CD4-positive, alpha-beta memory T cell (primary cell): ENCODE measurements around the gene BTN3A1. TPM values are rescaled to one million over a fixed set of nuclear protein-coding genes. Genes with fewer than 3 reads are reported as not detected.
"Not testable (repeated sequence)": the region's sequence is repeated elsewhere in the genome, so short reads cannot be mapped to it uniquely, and the experiment has no call there.

Experiments used
- CTCF ChIA-PET: fragments of 350-600 bp; sonication (Branson Sonifier 250); formaldehyde crosslinking; loops from one replicate; lab custom pipeline; 2021; ENCODE audit warnings: inconsistent platforms; ENCODE audit not compliant: partially characterized antibody; lab: Charles Lee
- POLR2A ChIA-PET: fragments of 350-600 bp; sonication (Branson Sonifier 250); formaldehyde crosslinking; loops from one replicate; lab custom pipeline; 2021; ENCODE audit not compliant: partially characterized antibody; lab: Charles Lee
- DNase-seq, 5 donors: peaks; one replicate each; pipeline versions ENCODE4 v3.0.0 to v3.0.0-alpha.2; 2020 to 2022; ENCODE audit warnings: mixed read lengths in 1 of 5
- H3K27ac ChIP-seq: one replicate; pipeline ENCODE4 v1.7.0; 2013; ENCODE audit warnings: low read depth, low read length
- H3K27me3 ChIP-seq: 2 replicates; pipeline ENCODE4 v1.7.0; 2013; ENCODE audit warnings: mild to moderate bottlenecking, low read length, moderate library complexity; ENCODE audit not compliant: insufficient read depth
- H3K36me3 ChIP-seq: 2 replicates; pipeline ENCODE4 v1.7.0; 2013; ENCODE audit warnings: mild to moderate bottlenecking, low read length, moderate library complexity; ENCODE audit not compliant: insufficient read depth
- H3K4me1 ChIP-seq: 2 replicates; pipeline ENCODE4 v1.7.0; 2013; ENCODE audit warnings: mild to moderate bottlenecking, low read length, moderate library complexity; ENCODE audit not compliant: insufficient read depth
- H3K4me3 ChIP-seq, 2 donors: one replicate each; pipeline ENCODE4 v1.7.0; 2013; ENCODE audit warnings: low read length in 2 of 2, mild to moderate bottlenecking in 1 of 2
- H3K9me3 ChIP-seq, 2 donors: one replicate each; pipeline ENCODE4 v1.7.0; 2013; ENCODE audit warnings: low read length in 2 of 2, control low read depth in 1 of 2; ENCODE audit not compliant: control insufficient read depth in 1 of 2
- H3K27ac Mint-ChIP-seq, 7 donors: one replicate each; pipeline ENCODE4 v1.8.0; 2020 to 2021; ENCODE audit warnings: mixed read lengths in 7 of 7, mild to moderate bottlenecking in 6 of 7, inconsistent platforms in 3 of 7, moderate library complexity in 3 of 7
- H3K27me3 Mint-ChIP-seq, 2 donors: one replicate each; pipeline ENCODE4 v1.8.0; 2020 to 2021; ENCODE audit warnings: mixed read lengths in 2 of 2
- H3K36me3 Mint-ChIP-seq, 2 donors: one replicate each; pipeline ENCODE4 v1.8.0; 2020 to 2021; ENCODE audit warnings: mixed read lengths in 2 of 2, inconsistent platforms in 1 of 2, mild to moderate bottlenecking in 1 of 2
- H3K4me1 Mint-ChIP-seq, 4 donors: one replicate each; pipeline ENCODE4 v1.8.0; 2020 to 2021; ENCODE audit warnings: mixed read lengths in 4 of 4, mild to moderate bottlenecking in 1 of 4
- H3K4me3 Mint-ChIP-seq, 8 donors: one replicate each; pipeline ENCODE4 v1.8.0; 2020 to 2021; ENCODE audit warnings: mixed read lengths in 8 of 8, mild to moderate bottlenecking in 7 of 8, moderate library complexity in 6 of 8, inconsistent platforms in 3 of 8
- H3K9me3 Mint-ChIP-seq, 8 donors: one replicate each; pipeline ENCODE4 v1.8.0; 2020 to 2021; ENCODE audit warnings: mixed read lengths in 8 of 8, mild to moderate bottlenecking in 5 of 8, inconsistent platforms in 3 of 8, moderate library complexity in 1 of 8
- intact Hi-C: fragments of 100-400 bp; cut with micrococcal nuclease; formaldehyde crosslinking; loops from one replicate; pipeline ENCODE4 v1.15.1; 2023
- polyA plus RNA-seq, 2 donors: library from polyadenylated mRNA; unstranded; fragments of 300-500 nt; fragmentation: Illumina TruSeq; gene quantifications; one replicate each; pipeline ENCODE4 v1.2.3, GENCODE V29; 2021
- total RNA-seq, 2 experiments: library from RNA; stranded (reverse); gene quantifications; one replicate each; pipeline ENCODE4 v1.2.3, GENCODE V29; 2021

The BTN3A1 gene
- total and polyA plus RNA-seq, 4 experiments from 2014 or later, result 50.4 to 262 (median 161) TPM

DNA sequence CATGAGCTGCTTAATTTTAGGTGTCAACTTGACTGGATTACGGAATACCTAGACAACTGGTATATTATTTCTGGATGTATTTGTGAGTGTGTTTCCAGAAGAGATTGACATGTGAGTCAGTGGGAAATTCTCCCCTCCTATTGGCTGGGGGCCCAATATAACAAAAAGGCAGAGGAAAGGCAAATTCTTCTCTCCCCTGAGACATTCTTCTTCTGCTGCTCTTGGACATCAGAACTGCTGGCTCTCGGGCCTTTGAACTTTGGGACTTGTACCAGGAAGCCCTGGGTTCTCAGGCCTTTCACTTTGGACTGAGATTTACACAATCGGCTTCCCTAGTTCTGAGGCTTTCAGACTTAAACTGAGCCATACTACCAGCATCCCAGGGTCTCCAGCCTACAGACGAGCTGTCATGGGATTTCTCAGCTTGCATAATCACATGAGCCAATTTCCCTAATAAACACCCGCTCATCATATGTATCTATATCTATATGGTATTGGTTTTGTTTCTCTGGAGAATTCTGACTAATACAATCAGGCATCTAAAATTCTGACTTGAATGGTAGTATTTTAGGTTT lies 30.6 kb downstream of the BTN3A1 start:
- POLR2A ChIA-PET, result no interaction called here
- H3K27ac Mint-ChIP-seq, result no peak overlapping the region
- CTCF ChIA-PET, result no interaction called here

DNA sequence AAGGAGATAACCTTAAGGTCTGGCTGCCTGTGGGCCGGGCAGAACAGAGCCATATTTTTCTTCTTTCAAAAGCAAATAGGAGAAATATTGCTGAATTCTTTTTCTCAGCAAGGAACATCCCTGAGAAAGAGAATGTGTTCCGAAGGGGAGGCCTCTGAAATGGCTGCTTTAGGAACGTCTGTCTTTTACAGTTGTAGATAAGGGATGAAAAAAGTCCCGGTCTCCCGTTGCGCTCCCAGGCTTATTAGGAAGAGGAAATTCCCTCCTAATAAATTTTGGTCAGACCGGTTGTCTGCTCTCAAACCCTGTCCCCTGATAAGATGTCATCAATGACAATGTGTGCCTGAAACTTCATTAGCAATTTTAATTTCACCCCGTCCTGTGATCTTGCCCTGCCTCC lies 31.6 kb downstream of the BTN3A1 start:
- H3K27me3 ChIP-seq, DNase-seq, POLR2A ChIA-PET, H3K9me3 ChIP-seq, H3K4me1 Mint-ChIP-seq, H3K4me3 Mint-ChIP-seq, H3K27ac Mint-ChIP-seq, H3K4me1 ChIP-seq, H3K4me3 ChIP-seq, H3K27ac ChIP-seq, CTCF ChIA-PET, H3K36me3 ChIP-seq, intact Hi-C loops, H3K27me3 Mint-ChIP-seq: not testable (repeated sequence)
- Mint-ChIP-seq H3K9me3 (peaks cover 3 to 26% (median 11%) of the 10 kb centered on the region in 8 donors), H3K36me3 (peaks cover 9 to 13% of the 10 kb centered on the region in 2 donors)

More for the DNA sequence above, 30.6 kb downstream of the BTN3A1 start:
- H3K27me3 ChIP-seq, result no peaks in the 10 kb centered on the region
- H3K4me3 Mint-ChIP-seq, result no peak overlapping the region
- no peaks in the 10 kb centered on the region for H3K36me3 ChIP-seq
- no peaks in the 10 kb centered on the region for H3K4me1 ChIP-seq
- intact Hi-C loops, result no loop called here
- H3K27ac ChIP-seq, result no peak overlapping the region
- H3K4me3 ChIP-seq, result no peak overlapping the region
- peaks cover 0 to 4% of the 10 kb centered on the region in 2 donors for H3K9me3 ChIP-seq
- H3K9me3 Mint-ChIP-seq, result peaks cover 3 to 26% (median 11%) of the 10 kb centered on the region in 8 donors
- H3K4me1 Mint-ChIP-seq, result peaks cover 0 to 10% (median 0%) of the 10 kb centered on the region in 4 donors
- peaks cover 9 to 13% of the 10 kb centered on the region in 2 donors for H3K36me3 Mint-ChIP-seq
- H3K27me3 Mint-ChIP-seq, result no peaks in the 10 kb centered on the region
- DNase-seq, result no peak

DNA sequence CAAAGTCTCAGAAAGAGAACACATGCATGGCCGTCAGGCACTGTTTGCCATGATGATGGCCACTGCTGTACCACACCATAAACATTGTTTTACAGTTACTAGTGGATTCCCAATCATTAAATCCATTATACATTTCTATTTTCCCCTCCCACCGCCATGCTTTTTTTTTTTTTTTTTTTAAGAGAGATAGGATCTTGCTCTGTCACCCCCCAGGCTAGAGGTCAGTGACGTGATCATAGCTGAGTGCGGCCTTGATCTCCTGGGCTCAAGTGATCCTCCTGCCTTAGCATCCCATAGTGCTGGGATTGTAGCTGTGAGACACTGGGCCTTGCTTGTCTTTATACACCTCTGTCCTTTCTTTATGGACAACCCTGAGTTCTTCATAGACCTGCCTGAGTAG lies 33.9 kb downstream of the BTN3A1 start:
- Mint-ChIP-seq H3K4me3 (no peak overlapping the region), H3K4me1 (peaks cover 8 to 24% (median 17%) of the 10 kb centered on the region in 4 donors), H3K27me3 (no peaks in the 10 kb centered on the region), H3K36me3 (peaks cover 13 to 18% of the 10 kb centered on the region in 2 donors), H3K9me3 (peaks cover 3 to 28% (median 13%) of the 10 kb centered on the region in 8 donors), H3K27ac (no peak overlapping the region)
- H3K36me3 ChIP-seq, result no peaks in the 10 kb centered on the region
- peaks cover 11% of the 10 kb centered on the region for H3K4me1 ChIP-seq
- no peaks in the 10 kb centered on the region for H3K27me3 ChIP-seq
- ChIA-PET POLR2A (no interaction called here), CTCF (interaction anchor here (0.7 kb wide), 1 partner anchor 38 kb away, joined by 4 read pairs; no protein-coding TSS in a partner anchor)
- no peak overlapping the region for H3K27ac ChIP-seq
- intact Hi-C loops, result no loop called here
- H3K9me3 ChIP-seq, result peaks cover 0 to 4% of the 10 kb centered on the region in 2 donors
- no peak for DNase-seq
- H3K4me3 ChIP-seq, result no peak overlapping the region

DNA sequence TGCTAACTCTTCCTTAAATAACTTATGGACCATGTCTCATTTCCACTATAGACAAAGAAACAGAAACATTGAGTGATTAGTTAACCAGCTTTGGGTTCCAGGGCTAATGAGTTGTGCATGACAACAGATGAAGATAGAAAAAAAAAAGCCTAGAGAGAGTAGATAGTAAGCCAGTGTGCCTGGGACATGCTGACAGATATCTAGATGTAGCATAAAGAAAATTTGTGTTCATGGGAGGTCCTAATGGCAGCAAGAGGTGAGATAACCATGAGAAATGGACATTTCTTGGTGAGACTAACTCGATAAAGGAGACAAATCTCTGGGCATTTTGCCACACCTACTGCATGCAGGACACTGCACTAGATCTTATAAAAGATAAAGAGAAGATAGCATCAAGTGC lies 35.5 kb downstream of the BTN3A1 start:
- ChIA-PET POLR2A (no interaction called here), CTCF (no interaction called here)
- Mint-ChIP-seq H3K4me1 (peaks cover 14 to 34% (median 26%) of the 10 kb centered on the region in 4 donors), H3K27ac (peak overlapping the region in 3 of 7 donors; percentile 8 to 49 (median 19)), H3K9me3 (peaks cover 3 to 24% (median 13%) of the 10 kb centered on the region in 8 donors), H3K36me3 (peaks cover 12 to 26% of the 10 kb centered on the region in 2 donors), H3K4me3 (no peak overlapping the region), H3K27me3 (no peaks in the 10 kb centered on the region)
- Histone ChIP-seq H3K9me3 (peaks cover 0 to 4% of the 10 kb centered on the region in 2 donors), H3K36me3 (no peaks in the 10 kb centered on the region), H3K27ac (no peak overlapping the region), H3K27me3 (no peaks in the 10 kb centered on the region), H3K4me3 (no peak overlapping the region), H3K4me1 (peaks cover 21% of the 10 kb centered on the region)
- DNase-seq, result no peak
- intact Hi-C loops, result no loop called here

- ChIA-PET POLR2A (interaction anchor here (1.0 kb wide), 1 partner anchor 695 kb away, joined by 3 read pairs; a partner anchor contains a TSS), CTCF (no interaction called here)
- Mint-ChIP-seq H3K36me3 (peaks cover 12 to 30% of the 10 kb centered on the region in 2 donors), H3K27ac (peak overlapping the region in 2 of 7 donors; percentile 8 to 28), H3K27me3 (no peaks in the 10 kb centered on the region), H3K4me1 (peaks cover 16 to 38% (median 31%) of the 10 kb centered on the region in 4 donors), H3K9me3 (peaks cover 3 to 24% (median 13%) of the 10 kb centered on the region in 8 donors), H3K4me3 (no peak overlapping the region)
- Histone ChIP-seq H3K27me3 (no peaks in the 10 kb centered on the region), H3K4me3 (no peak overlapping the region), H3K4me1 (peaks cover 26% of the 10 kb centered on the region), H3K9me3 (peaks cover 0 to 4% of the 10 kb centered on the region in 2 donors), H3K36me3 (no peaks in the 10 kb centered on the region), H3K27ac (no peak overlapping the region)
- intact Hi-C loops, result no loop called here
- no peak for DNase-seq
These were observed 35.9 kb downstream of the BTN3A1 start for GRCh38 chr6:26438000-26438399.

DNA sequence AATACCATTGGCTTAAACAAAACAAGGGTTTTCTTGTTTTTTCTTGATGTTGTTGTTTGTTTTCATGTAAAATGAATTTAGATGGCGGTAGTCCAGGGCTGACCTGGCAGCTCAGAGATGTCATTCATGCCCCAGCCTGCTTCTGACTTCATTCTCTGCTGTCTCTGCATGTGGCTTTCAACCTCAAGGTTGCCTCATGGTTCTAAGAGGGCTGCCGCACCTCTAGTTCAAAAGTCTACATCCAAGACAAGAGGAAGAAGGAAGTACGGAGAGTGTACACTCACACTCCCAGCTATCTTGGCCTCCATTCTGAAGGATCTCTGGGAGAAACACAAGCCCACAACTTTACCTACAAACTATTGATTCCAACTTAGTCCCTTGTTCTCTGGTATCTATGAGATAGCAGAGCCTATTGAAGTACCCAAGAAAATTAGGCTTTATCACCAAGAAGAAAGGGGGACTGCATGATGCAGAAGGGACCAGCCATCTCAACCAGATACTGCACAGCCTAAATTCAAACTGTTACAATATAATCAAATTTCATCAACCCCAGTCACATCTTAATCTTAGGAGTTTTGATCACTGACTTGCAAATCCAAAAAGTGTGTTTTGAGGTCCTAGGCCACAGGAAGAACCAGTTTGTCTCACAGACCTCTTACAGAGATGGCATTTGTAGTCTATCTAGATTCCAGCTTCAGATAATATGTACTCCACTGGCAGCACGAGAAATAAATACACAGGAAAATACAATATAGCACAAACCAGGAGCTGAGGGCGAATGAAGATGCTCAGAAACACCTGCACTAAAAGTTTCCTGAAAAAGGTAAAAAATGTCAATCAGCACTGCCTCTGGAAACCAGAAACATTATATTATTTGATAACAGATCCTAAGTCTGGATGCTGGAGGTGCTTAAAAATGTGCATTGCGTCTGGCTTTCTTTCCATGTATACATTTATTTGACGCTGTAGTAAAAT lies 37.4 kb downstream of the BTN3A1 start:
- Histone ChIP-seq H3K27ac (peak overlapping the region; percentile 97), H3K4me3 (peak overlapping the region in 1 of 2 donors; percentile 95), H3K4me1 (peaks cover 35% of the 10 kb centered on the region), H3K9me3 (peaks cover 0 to 2% of the 10 kb centered on the region in 2 donors), H3K27me3 (no peaks in the 10 kb centered on the region), H3K36me3 (peaks cover 4% of the 10 kb centered on the region)
- ChIA-PET POLR2A (interaction anchor here (0.7 to 2.4 kb wide), 8 partner anchors 18 to 396 kb away, joined by 3 to 30 read pairs (median 4); partner anchors contain the start of genes BTN2A1 and HMGN4), CTCF (interaction anchor here (0.8 kb wide), 1 partner anchor 98 kb away, joined by 3 read pairs; no protein-coding TSS in a partner anchor)
- H3K27ac Mint-ChIP-seq, result peak overlapping the region; percentile 97 to 100 (median 99)
- peaks cover 21 to 53% (median 42%) of the 10 kb centered on the region in 4 donors for H3K4me1 Mint-ChIP-seq
- H3K27me3 Mint-ChIP-seq, result no peaks in the 10 kb centered on the region
- peaks cover 1 to 12% (median 5%) of the 10 kb centered on the region in 8 donors for H3K9me3 Mint-ChIP-seq
- DNase-seq, result peak in 1 of 5 donors; percentile 31
- peak overlapping the region; percentile 93 to 100 (median 98) for H3K4me3 Mint-ChIP-seq
- intact Hi-C loops, result loop anchor here (1.0 to 5.0 kb wide), 6 partner anchors 18 to 81 kb away; partner anchors contain the start of genes BTN2A1, BTN3A1 and BTN3A2
- H3K36me3 Mint-ChIP-seq, result peaks cover 13 to 30% of the 10 kb centered on the region in 2 donors
